Measurements from ENCODE around the gene VHLL.

VHLL gene

DNA sequence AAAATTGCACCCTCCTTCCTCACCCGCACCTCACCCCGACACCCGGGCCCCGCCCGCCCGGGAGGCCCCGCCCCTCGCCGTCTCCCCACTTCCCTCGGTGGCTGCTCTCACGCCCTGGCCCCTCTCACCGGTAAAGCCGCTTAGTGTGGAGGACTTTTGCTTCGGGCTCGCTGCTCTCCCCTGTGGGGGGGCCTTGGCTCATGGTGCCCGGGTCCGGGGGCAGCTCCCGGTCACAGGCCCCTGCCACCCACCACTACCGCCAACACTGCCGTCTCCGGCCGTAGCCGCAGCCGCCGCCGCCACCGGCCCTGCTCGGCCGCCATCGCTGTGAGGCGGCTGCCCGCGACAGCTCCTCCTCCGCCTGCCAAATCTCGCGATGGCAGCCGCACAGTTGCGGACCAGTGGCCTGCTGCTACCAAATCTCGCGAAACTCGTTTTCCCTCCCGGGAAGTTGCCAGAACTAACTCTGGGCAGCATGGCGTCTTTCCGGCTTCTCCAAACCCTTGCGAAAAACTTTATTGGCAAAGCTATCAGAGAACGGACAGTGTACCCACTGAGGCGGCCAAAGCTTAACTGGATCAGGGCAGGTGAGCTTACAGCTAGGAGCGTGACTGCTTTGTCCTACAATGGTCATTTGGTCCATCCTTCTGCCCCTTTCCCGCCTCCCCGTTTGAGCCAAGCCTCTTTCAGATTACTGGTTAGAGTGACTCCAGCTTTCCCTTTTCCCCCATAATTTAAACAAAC lies 16.5 kb downstream of the VHLL start, which contains the start of gene SMG5:
SMG5 (minus strand) TSS at position 347 of the 744 bp plus-strand sequence; CDS start at position 202, 145 bp downstream.
- peaks cover 25 to 40% of the 10 kb centered on the region in 2 donors for H3K4me1 Mint-ChIP-seq
- H3K9me3 Mint-ChIP-seq, result no peaks in the 10 kb centered on the region
- ATAC-seq (replicated peaks), result peak; percentile 90 to 94

DNA sequence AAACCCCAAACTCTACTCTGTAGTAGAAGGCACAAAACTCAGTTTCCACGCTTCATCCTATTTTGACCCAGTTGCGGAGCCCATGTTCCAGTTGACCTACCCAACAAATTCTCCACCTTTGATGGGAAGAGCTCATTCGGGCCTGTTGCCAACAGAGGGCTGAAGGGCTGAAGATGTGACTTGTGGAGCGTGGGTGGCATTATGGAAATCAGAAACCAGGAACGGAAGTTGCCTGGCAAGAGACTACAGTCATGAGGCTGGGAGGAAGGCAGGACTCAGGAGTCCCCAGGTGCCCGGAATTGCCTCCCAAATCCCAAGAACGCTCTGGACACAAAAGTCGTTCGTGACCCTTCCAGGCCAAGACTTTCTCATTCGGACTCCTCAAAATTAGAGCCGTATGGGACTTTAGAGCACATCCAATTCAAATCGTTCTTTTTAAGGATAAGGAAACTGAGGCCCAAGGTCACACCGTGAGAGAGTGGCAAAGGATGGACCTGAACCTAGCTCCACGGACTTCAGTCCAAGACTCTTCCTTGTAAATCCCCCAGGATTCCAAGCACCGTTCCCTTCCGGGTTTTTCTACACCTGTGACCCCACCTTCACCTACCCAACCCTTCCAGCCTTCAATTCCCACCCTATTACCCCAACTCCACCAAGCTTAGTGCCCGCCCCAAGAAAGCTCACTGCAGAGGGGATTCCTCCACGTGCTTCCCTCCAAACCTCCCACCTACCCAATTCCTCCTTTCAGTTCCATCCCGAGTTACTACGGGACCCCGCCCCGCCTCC lies 17.2 kb downstream of the VHLL start:
- peak in 1 of 2 donors; percentile 8 for ATAC-seq (replicated peaks)
- no peaks in the 10 kb centered on the region for H3K9me3 Mint-ChIP-seq
- peak; percentile 8 for DNase-seq
- peak overlapping the region; percentile 88 to 90 for H3K4me3 Mint-ChIP-seq
- peak overlapping the region; percentile 97 for H3K27ac Mint-ChIP-seq
- peaks cover 25 to 40% of the 10 kb centered on the region in 2 donors for H3K4me1 Mint-ChIP-seq
- H3K27me3 Mint-ChIP-seq, result no peaks in the 10 kb centered on the region
- H3K36me3 Mint-ChIP-seq, result peaks cover 27 to 55% of the 10 kb centered on the region in 2 donors

More for the DNA sequence above, 16.5 kb downstream of the VHLL start, which contains the start of gene SMG5:
- DNase-seq, result peak; percentile 97
- H3K4me3 Mint-ChIP-seq, result peak within 1 kb of the TSS; percentile 88 to 90
- H3K36me3 Mint-ChIP-seq, result peaks cover 23 to 47% of the 10 kb centered on the region in 2 donors
- H3K27ac Mint-ChIP-seq, result peak within 1 kb of the TSS; percentile 97
- H3K27me3 Mint-ChIP-seq, result no peaks in the 10 kb centered on the region

DNA sequence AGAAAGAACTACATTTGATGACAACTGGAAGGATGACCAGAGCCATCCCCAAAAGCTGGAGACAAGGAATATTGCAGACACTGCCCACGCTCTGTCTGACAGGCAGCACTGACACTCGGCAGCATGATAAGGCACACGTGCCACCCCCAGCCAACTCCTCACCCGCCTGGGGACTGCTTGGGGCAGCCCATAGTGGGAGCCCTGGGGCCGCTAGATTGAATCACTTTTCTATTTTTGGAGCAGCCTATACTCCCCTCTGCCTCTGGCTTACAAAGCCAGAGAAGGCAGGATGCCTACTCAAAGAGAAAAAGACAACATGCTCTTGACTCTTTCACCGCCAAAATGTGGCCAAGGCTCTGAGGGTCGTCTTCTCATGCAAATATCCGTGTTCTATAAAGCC lies 17.8 kb downstream of the VHLL start:
- peak; percentile 47 for DNase-seq
- peak overlapping the region; percentile 97 for H3K27ac Mint-ChIP-seq
- H3K36me3 Mint-ChIP-seq, result peaks cover 24 to 56% of the 10 kb centered on the region in 2 donors
- H3K4me1 Mint-ChIP-seq, result peaks cover 25 to 40% of the 10 kb centered on the region in 2 donors
- H3K4me3 Mint-ChIP-seq, result peak overlapping the region; percentile 88 to 90
- H3K9me3 Mint-ChIP-seq, result no peaks in the 10 kb centered on the region
- H3K27me3 Mint-ChIP-seq, result no peaks in the 10 kb centered on the region
- ATAC-seq (replicated peaks), result peak; percentile 58 to 67

DNA sequence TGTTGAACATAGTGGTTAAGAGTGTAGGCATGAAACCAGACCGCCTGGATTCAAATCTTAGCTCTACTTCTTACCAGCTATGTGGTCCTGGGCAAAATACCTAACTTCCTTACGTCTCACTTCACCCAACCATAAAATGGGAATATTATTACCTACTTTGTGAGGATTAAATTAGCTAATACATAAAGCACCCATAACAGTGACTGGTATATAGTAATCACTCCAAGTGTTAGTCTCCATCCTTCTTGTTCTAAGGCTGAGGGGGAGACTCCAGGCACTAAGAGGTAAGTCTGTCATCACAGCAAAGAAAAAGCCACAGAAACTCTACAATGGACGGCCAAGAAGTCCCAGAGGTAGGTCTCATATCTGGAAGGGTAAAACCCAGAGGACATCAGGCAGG lies 19.3 kb downstream of the VHLL start:
- peaks cover 25 to 40% of the 10 kb centered on the region in 2 donors for H3K4me1 Mint-ChIP-seq
- H3K4me3 Mint-ChIP-seq, result no peak overlapping the region
- no peaks in the 10 kb centered on the region for H3K9me3 Mint-ChIP-seq
- H3K27me3 Mint-ChIP-seq, result no peaks in the 10 kb centered on the region
- H3K27ac Mint-ChIP-seq, result no peak overlapping the region
- no peak for ATAC-seq (replicated peaks)
- H3K36me3 Mint-ChIP-seq, result peaks cover 23 to 53% of the 10 kb centered on the region in 2 donors
- no peak for DNase-seq

DNA sequence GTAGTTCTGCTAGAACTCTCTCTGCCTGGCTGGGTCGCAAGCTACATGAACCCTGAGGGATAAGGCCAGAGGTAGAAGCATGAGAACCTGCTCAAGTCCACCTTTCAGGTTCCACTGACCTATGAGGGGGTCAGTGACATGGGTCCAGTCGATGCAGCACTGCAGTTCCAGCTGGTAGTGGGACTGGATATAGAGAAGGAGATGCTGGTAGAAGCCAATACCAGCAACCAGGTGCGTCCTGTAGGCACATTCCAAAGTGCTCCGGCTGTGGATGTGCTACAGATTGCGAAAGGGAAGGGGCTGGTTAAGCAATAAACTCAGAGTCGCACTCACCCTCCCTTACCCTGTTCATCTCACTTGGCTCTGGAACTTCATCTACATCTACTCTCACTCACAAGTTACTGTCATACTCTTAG lies 22.1 kb downstream of the VHLL start:
- H3K36me3 Mint-ChIP-seq, result peaks cover 42 to 60% of the 10 kb centered on the region in 2 donors
- peaks cover 11 to 22% of the 10 kb centered on the region in 2 donors for H3K4me1 Mint-ChIP-seq
- no peak overlapping the region for H3K4me3 Mint-ChIP-seq
- no peaks in the 10 kb centered on the region for H3K27me3 Mint-ChIP-seq
- DNase-seq (no peak), ATAC-seq (replicated peaks) (no peak)
- no peaks in the 10 kb centered on the region for H3K9me3 Mint-ChIP-seq
- H3K27ac Mint-ChIP-seq, result no peak overlapping the region

DNA sequence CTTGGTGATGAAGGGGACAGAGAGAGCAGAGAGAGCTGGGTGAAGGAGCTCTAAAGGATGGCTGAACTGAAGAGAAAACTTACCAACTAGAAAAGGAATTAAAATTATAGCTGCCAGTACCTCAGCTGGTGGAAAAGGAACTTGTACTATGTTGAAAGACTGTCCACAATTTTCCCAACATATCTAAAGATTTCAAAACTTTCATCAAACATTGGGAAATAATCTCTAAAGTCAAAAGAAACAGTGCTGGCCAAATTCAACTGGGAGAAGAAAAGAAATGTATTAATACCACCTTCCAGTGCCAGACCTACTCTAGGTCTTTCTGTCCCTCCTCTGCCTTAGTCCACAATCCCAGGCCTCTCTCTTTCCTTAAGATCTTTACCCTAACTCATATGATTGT lies 22.6 kb downstream of the VHLL start:
- H3K9me3 Mint-ChIP-seq, result no peaks in the 10 kb centered on the region
- ATAC-seq (replicated peaks) (no peak), DNase-seq (no peak)
- peaks cover 44 to 59% of the 10 kb centered on the region in 2 donors for H3K36me3 Mint-ChIP-seq
- peaks cover 10 to 19% of the 10 kb centered on the region in 2 donors for H3K4me1 Mint-ChIP-seq
- H3K4me3 Mint-ChIP-seq, result no peak overlapping the region
- no peaks in the 10 kb centered on the region for H3K27me3 Mint-ChIP-seq
- no peak overlapping the region for H3K27ac Mint-ChIP-seq

DNA sequence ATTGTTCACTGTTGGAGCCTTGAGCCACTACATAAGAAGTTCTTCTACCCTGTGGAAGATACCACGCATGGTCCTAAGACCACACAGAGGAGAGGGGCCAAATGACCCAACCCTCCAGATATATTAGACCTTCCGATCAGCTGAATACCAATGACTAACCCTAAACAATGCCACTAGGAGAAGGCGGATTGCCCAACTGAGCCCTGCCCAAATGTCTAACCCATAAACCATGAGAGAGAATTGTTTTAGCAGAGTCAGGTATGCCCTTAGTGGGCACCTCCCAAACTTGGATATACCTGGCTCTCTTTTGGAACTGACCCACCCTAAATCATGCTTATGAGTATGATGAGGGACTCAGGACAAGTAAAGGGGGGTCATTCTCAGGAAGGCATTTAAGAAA lies 28.8 kb downstream of the VHLL start:
- ATAC-seq (replicated peaks) (no peak), DNase-seq (no peak)
- Mint-ChIP-seq H3K27ac (no peak overlapping the region), H3K4me1 (peaks cover 3 to 7% of the 10 kb centered on the region in 2 donors), H3K27me3 (no peaks in the 10 kb centered on the region), H3K9me3 (no peaks in the 10 kb centered on the region), H3K4me3 (no peak overlapping the region), H3K36me3 (peaks cover 58 to 60% of the 10 kb centered on the region in 2 donors)

DNA sequence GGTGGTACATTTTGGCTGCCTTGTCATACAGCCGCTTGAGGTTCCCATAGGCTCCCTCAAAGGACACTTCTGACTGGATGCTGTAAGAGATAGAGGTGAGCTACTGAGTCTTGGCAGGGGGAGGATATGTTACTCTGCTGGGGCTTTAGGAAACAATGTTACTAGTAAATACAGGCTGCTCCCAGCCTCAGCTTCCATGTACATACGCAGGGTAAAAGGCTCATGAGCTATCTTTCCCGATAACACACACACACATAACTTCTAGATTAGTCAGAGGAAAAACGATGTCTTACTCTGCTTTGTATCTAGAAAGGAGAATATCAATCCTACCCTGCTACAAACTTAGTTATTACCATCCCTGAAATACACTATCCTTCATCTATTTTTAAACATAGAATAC lies 30.8 kb downstream of the VHLL start:
- H3K27ac Mint-ChIP-seq, result no peak overlapping the region
- no peak overlapping the region for H3K4me3 Mint-ChIP-seq
- peaks cover 54 to 60% of the 10 kb centered on the region in 2 donors for H3K36me3 Mint-ChIP-seq

DNA sequence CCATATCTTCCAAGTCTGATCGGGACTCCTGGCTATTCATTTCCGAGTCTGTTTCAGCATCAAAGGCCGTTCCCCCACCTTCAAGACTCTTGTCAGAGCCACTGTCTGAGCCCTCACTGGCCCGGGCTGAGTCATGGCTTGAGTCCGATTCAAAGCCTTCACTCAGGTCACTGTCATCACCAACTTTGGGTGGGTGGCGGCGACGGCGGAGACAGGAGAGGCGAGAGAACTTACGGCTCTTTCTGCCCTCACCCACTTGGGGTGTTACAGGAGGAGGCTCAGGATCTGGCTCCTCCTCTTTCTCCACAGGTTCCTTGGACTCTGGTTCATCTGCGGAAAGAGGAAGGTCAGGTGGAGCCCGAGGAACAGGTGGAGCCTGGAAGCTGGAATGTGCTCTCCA lies 33.1 kb downstream of the VHLL start:
- DNase-seq (no peak), ATAC-seq (replicated peaks) (no peak)
- Mint-ChIP-seq H3K27ac (no peak overlapping the region), H3K36me3 (peaks cover 56 to 65% of the 10 kb centered on the region in 2 donors), H3K9me3 (no peaks in the 10 kb centered on the region), H3K4me3 (no peak overlapping the region), H3K27me3 (no peaks in the 10 kb centered on the region), H3K4me1 (peaks cover 5 to 8% of the 10 kb centered on the region in 2 donors)

More for the DNA sequence above, 30.8 kb downstream of the VHLL start:
- H3K4me1 Mint-ChIP-seq, result peaks cover 5 to 8% of the 10 kb centered on the region in 2 donors
- DNase-seq, result no peak
- no peaks in the 10 kb centered on the region for H3K9me3 Mint-ChIP-seq
- no peaks in the 10 kb centered on the region for H3K27me3 Mint-ChIP-seq
- ATAC-seq (replicated peaks), result no peak

DNA sequence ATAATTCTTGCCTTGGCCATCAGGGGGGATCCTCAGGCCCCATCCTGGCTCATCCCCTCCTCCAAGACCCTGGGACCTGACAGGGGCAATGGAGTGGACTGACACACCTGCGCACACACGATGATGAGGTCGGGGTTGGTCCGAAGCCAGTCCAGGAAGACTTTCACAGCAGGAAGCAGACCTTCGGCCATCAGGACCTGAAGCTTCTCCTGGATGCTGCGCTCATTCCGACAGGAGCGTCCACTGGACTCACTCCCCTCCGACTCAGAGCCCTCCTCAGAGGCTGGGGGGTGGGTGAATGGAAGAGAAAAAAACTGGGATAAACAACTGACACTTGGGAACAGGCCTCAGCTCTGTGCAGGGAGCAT lies 35.8 kb downstream of the VHLL start:
- Mint-ChIP-seq H3K4me3 (no peak overlapping the region), H3K27me3 (no peaks in the 10 kb centered on the region), H3K27ac (no peak overlapping the region), H3K9me3 (no peaks in the 10 kb centered on the region), H3K36me3 (peaks cover 63 to 70% of the 10 kb centered on the region in 2 donors), H3K4me1 (peaks cover 5 to 8% of the 10 kb centered on the region in 2 donors)
- no peak for ATAC-seq (replicated peaks)
- no peak for DNase-seq

DNA sequence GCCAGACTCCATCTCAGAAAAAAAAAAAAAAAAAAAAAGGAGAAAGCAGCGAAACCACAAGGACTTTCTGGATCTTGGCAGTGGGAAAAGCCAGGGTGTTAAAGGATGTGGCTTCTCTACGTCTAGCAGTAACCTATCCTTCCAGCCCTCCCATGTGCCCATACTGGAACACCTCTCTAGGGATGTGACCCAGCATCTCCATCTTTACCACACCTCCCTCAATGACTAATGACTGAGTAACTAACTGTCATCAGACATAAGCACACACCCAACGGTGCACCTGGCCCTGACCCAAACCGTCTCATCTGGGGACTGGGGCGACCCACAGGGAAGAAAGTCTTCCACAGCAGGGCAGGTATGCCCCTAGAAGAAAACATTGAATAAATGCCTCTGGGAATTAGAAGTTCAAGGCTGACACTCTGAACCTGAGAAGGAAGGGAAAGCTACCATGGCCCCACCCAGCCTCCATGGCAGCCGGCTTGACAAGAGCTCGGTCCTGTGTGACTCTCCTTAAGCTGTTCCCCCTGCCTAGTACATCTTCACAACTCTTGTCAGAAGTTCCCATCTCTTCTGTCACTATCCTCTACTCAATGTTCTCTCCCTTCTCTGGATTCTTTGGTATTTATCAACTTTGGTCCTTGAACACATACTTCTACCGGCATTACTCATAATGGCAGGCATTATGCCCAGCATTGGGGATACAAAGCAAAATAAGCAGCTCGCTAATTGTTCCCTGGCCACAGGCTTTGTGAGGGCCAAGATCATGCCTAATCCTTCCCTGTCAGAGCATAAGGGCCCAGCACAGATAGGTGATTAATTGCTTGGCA lies 36.4 kb downstream of the VHLL start:
- no peak for DNase-seq
- Mint-ChIP-seq H3K27me3 (no peaks in the 10 kb centered on the region), H3K4me1 (peaks cover 5 to 8% of the 10 kb centered on the region in 2 donors), H3K4me3 (no peak overlapping the region), H3K27ac (no peak overlapping the region), H3K36me3 (peaks cover 68 to 74% of the 10 kb centered on the region in 2 donors), H3K9me3 (no peaks in the 10 kb centered on the region)
- ATAC-seq (replicated peaks), result no peak

DNA sequence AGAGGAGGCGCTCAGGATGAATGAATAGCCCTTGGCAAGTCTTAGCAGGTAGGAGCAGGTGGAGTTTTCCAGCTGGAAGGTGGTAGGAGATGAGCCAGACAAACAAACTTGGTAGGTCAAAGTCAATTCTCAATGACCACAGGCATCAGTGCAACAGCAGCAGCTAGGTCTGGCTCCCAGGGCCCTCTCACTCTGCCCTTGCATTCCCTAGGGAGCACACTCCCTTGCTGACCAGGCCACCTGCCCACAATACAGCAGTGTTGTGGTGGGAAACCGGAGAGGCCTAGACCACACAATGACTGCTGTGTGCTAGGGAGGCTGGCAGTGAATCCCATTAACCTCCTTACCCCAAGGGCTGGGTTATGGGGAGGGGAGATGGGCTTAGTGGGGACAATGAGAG lies 38.2 kb downstream of the VHLL start:
- H3K4me1 Mint-ChIP-seq, result peaks cover 4 to 5% of the 10 kb centered on the region in 2 donors
- H3K9me3 Mint-ChIP-seq, result no peaks in the 10 kb centered on the region
- DNase-seq, result no peak
- ATAC-seq (replicated peaks), result no peak
- no peaks in the 10 kb centered on the region for H3K27me3 Mint-ChIP-seq
- H3K4me3 Mint-ChIP-seq, result no peak overlapping the region
- H3K36me3 Mint-ChIP-seq, result peaks cover 63 to 70% of the 10 kb centered on the region in 2 donors
- peak overlapping the region; percentile 27 for H3K27ac Mint-ChIP-seq

DNA sequence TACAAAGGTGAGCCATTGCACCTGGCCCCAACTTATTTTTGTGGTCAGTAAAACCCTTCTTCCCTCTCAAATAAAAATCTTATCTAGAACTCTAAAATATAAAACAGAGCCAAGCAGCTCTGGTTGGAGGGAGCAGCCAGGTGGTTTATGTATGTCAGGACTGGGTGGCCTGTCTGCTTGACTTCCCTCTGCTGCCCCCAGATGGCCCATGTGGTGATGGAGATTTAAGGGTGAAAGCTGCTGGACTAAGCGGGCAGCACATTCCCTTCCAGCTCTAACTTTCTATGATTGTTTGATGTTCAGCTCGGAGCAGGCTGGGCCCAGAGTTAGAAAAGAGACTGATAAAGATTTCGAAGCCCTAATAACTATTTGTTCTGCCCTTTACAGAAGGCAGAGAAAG lies 39.3 kb downstream of the VHLL start:
- no peaks in the 10 kb centered on the region for H3K4me1 Mint-ChIP-seq
- no peaks in the 10 kb centered on the region for H3K27me3 Mint-ChIP-seq
- H3K36me3 Mint-ChIP-seq, result peaks cover 58 to 63% of the 10 kb centered on the region in 2 donors
- no peaks in the 10 kb centered on the region for H3K9me3 Mint-ChIP-seq
- ATAC-seq (replicated peaks) (no peak), DNase-seq (no peak)
- no peak overlapping the region for H3K4me3 Mint-ChIP-seq
- peak overlapping the region; percentile 62 for H3K27ac Mint-ChIP-seq

DNA sequence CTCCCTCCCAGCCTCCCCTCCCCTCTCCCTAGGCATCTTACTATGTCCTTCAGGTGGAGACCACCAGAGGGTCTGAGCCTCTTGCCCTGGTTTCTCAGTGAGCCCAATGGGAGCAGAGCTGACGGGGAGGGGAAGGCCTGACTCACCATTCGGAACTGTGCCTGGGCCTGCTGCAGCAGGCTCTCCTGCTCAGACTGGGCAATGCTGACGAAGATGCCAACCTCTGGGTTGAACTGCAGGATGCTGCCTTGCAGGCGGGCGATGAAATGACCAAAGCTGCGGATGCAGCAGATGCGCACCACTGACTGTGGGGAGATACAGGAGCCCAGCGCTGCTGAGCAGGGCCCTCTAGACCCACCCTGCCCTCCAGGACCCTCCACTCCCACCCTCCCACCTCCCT lies 40.2 kb downstream of the VHLL start:
- H3K36me3 Mint-ChIP-seq, result peaks cover 53 to 61% of the 10 kb centered on the region in 2 donors

More for the DNA sequence above, 40.2 kb downstream of the VHLL start:
- Mint-ChIP-seq H3K27me3 (no peaks in the 10 kb centered on the region), H3K4me3 (no peak overlapping the region), H3K9me3 (no peaks in the 10 kb centered on the region), H3K4me1 (no peaks in the 10 kb centered on the region), H3K27ac (no peak overlapping the region)
- DNase-seq, result no peak
- ATAC-seq (replicated peaks), result no peak
